ENCODE data around the gene MINDY3.
"Not testable (repeated sequence)": the region's sequence is repeated elsewhere in the genome, so short reads cannot be mapped to it uniquely, and the experiment has no call there.

MINDY3 gene

DNA sequence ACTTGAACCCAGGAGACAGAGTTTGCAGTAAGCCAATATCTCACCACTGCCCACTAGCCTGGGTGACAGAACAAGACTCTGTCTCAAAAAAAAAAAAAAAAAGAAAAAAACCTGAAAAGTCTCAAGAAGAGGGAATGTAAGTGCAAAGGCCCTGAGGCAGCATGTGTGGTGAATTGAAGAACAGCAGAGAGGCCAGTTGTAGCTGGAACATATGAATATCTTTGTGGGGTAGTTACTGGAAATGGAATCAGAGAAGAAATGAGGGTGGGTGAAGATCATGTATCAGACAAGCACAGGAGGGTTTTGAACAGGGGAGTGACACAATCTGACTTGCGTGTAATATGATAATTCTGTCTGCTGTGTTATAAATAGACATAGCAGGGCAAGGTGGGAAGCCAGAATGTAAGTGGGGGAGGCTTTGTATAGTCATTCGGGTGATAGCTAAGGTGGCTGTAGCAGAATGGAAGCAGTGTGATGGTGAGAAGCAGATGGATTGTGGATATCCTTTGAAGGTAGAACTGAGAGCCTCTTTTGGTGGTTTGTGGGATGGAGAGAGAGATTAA, 95.3 kb downstream of the MINDY3 start:
- H3K27me3 ChIP-seq: no peaks in the 10 kb centered on the region
- no peak for DNase-seq
- no peaks in the 10 kb centered on the region for H3K4me1 ChIP-seq
- no peak overlapping the region for H3K4me3 ChIP-seq (ENCODE audit: low read depth, low read length)
- H3K36me3 ChIP-seq: no peaks in the 10 kb centered on the region
- TF ChIP-seq, protein P1, sequence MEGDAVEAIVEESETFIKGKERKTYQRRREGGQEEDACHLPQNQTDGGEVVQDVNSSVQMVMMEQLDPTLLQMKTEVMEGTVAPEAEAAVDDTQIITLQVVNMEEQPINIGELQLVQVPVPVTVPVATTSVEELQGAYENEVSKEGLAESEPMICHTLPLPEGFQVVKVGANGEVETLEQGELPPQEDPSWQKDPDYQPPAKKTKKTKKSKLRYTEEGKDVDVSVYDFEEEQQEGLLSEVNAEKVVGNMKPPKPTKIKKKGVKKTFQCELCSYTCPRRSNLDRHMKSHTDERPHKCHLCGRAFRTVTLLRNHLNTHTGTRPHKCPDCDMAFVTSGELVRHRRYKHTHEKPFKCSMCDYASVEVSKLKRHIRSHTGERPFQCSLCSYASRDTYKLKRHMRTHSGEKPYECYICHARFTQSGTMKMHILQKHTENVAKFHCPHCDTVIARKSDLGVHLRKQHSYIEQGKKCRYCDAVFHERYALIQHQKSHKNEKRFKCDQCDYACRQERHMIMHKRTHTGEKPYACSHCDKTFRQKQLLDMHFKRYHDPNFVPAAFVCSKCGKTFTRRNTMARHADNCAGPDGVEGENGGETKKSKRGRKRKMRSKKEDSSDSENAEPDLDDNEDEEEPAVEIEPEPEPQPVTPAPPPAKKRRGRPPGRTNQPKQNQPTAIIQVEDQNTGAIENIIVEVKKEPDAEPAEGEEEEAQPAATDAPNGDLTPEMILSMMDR (IDR thresholded peaks at IDR 0.05; ENCODE audit: low read depth, low read length): no peak
- no peaks in the 10 kb centered on the region for H3K9me3 ChIP-seq

DNA sequence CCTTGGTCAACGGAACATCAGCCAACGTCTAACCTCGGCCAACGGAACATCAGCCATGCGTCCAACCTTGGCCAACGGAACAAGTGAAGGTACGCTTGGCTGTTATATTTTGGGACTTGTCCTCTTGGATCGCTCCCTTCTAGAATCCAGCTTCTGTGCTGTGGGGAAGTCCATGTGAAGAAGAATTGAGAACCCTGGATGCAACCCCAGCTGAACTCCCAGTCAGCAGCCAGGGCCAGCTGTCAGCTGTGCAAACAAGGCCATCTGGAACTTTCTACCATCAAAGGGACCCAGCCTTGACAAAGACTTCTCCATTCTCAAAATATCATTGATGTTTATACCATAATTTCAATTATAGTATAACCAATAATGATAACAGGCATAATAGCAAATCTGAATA, 97.3 kb downstream of the MINDY3 start:
- Histone ChIP-seq H3K4me3 (ENCODE audit: low read depth, low read length) (no peak overlapping the region), H3K4me1 (no peaks in the 10 kb centered on the region), H3K36me3 (no peaks in the 10 kb centered on the region), H3K27me3 (no peaks in the 10 kb centered on the region), H3K9me3 (no peaks in the 10 kb centered on the region)
- DNase-seq: no peak
- TF ChIP-seq, protein P1 (IDR thresholded peaks at IDR 0.05; ENCODE audit: low read depth, low read length): no peak

DNA sequence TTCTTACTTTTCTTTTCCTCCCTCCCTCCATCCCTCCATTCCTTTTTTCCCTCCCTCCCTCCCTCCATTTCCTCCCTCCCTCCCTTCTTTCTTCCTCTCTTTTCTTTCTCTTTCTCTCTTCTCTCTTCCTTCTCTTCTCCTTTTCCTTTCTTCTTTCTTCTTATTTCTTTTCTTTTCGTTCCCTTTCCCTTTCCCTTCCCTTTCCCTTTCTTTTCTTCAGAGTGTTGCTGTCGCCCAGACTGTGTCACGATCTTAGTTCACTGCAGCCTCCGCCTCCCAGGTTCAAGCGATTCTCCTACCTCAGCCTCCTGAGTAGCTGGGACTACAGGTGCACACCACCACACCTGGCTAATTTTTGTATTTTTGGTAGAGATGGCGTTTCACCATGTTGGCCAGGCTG, 98.1 kb downstream of the MINDY3 start:
- H3K36me3 ChIP-seq; H3K9me3 ChIP-seq; H3K27me3 ChIP-seq; DNase-seq; H3K4me3 ChIP-seq (ENCODE audit: low read depth, low read length); H3K4me1 ChIP-seq: not testable (repeated sequence)

DNA sequence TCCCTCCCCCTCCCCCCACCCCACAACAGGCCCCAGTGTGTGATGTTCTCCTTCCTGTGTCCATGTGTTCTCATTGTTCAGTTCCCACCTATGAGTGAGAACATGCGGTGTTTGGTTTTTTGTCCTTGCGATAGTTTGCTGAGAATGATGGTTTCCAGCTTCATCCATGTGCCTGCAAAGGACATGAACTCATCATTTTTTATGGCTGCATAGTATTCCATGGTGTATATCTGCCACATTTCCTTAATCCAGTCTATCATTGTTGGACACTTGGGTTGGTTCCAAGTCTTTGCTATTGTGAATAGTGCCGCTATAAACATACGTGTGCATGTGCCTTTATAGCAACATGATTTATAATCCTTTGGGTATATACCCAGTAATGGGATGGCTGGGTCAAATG, 99.1 kb downstream of the MINDY3 start:
- not testable (repeated sequence) for H3K36me3 ChIP-seq; H3K4me3 ChIP-seq (ENCODE audit: low read depth, low read length); DNase-seq; H3K9me3 ChIP-seq; H3K4me1 ChIP-seq; H3K27me3 ChIP-seq

DNA sequence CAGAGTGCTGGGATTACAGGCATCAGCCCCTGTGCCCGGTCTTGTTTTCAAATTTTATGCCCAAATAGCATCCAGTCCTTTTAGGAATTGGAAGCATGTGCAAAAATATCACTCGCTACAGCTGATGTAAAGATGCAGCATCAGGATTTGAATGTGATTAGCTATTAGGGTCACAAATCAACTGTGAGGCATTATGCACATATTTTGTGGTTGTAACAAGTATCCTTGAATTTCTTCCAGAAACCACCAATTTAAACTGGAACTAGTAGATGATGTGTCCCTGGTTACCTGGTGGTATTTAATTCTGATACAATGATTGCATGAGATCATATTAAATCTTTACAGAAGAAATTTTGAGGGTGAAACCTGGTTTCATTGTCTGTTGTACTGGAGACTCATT, 99.6 kb downstream of the MINDY3 start:
- H3K9me3 ChIP-seq: no peaks in the 10 kb centered on the region
- no peaks in the 10 kb centered on the region for H3K4me1 ChIP-seq
- DNase-seq: no peak
- H3K36me3 ChIP-seq: no peaks in the 10 kb centered on the region
- TF ChIP-seq, protein P1 (IDR thresholded peaks at IDR 0.05; ENCODE audit: low read depth, low read length): no peak
- H3K27me3 ChIP-seq: no peaks in the 10 kb centered on the region
- no peak overlapping the region for H3K4me3 ChIP-seq (ENCODE audit: low read depth, low read length)

DNA sequence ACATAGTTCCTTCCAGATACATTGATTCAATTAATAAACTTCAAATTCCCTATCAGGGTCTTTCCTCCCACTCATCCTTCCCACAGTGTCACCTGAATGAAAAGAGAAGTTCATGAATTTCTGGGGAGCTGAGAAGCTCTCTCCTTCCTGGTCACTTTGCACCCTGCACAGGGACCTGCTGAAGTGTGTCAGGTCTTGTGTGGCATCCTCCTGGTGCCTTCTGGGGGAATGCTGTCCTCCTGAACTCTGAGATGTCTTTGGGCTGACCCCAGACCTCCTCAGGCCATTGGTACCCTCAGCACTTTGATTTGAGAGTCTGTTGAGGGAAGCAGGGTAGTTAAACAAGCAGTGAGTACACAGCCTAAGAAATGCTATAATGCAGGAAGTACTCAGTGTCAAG, 101.0 kb downstream of the MINDY3 start:
- Histone ChIP-seq H3K4me1 (no peaks in the 10 kb centered on the region), H3K9me3 (no peaks in the 10 kb centered on the region), H3K4me3 (ENCODE audit: low read depth, low read length) (no peak overlapping the region), H3K36me3 (no peaks in the 10 kb centered on the region), H3K27me3 (no peaks in the 10 kb centered on the region)
- DNase-seq: no peak
- TF ChIP-seq, protein P1 (IDR thresholded peaks at IDR 0.05; ENCODE audit: low read depth, low read length): no peak

DNA sequence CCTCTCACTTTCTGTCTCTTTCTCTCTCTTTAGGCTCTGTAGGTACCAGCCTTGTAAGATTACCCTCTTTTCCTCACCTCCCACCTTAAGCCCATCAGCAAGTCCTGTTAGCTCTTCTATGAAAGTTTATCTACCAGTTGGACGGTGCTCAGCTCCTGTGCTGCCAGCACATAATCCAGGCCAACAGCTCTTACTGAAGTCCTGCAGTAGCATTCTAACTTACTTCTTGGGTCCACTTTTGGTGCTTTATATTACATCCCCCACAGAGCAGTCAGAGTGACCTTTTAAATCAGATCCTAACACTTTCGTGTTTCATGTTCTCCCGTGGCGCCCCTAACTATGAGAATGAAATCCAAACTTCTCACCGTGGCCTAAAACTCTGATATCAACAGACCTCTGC, 101.7 kb downstream of the MINDY3 start:
- TF ChIP-seq, protein P1 (IDR thresholded peaks at IDR 0.05; ENCODE audit: low read depth, low read length): no peak
- H3K4me3 ChIP-seq (ENCODE audit: low read depth, low read length): no peak overlapping the region
- H3K36me3 ChIP-seq: no peaks in the 10 kb centered on the region
- H3K27me3 ChIP-seq: no peaks in the 10 kb centered on the region
- H3K4me1 ChIP-seq: no peaks in the 10 kb centered on the region
- DNase-seq: no peak
- H3K9me3 ChIP-seq: no peaks in the 10 kb centered on the region
